Measurements from ENCODE around the gene MIF.
"Not testable (repeated sequence)": the region's sequence is repeated elsewhere in the genome, so short reads cannot be mapped to it uniquely, and the experiment has no call there.

MIF gene

DNA sequence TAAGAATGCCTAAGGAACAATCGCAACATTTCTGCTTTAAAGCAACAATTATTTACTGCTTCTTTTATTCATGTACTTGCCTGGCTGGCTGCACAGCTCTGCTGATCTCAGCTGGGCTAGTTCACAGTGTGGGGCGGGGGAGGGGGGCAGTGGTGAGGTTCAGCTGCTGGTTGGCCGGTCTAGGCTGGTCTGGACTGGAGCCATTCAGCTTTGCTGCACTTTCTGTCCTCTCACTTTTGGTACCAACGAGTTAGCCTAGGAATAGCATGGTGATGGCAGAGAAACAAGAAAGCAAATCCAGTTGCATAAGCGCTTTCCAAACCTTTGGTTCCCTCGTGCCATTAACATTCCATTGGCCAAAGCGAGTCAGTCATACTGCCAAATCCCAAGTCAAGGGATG is 16.0 kb upstream of the MIF start:
- no peak for DNase-seq

DNA sequence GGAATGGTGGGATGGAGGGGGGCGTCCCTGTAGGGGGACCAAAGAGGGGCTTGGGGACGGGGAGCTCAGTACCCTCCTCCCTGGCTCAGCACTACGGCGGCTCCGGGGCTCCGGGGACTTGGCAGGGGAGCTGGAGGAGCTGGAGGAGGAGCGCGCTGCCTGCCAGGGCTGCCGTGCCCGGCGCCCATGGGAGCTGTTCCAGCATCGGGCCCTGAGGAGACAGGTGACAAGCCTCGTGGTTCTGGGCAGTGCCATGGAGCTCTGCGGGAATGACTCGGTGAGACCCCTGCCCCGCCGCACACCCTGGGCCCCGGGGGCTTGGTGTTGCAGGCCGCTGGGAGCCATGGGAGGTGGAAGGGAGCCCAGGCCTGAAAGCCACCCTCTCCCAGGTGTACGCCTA is 11.8 kb upstream of the MIF start:
- no peak for DNase-seq

DNA sequence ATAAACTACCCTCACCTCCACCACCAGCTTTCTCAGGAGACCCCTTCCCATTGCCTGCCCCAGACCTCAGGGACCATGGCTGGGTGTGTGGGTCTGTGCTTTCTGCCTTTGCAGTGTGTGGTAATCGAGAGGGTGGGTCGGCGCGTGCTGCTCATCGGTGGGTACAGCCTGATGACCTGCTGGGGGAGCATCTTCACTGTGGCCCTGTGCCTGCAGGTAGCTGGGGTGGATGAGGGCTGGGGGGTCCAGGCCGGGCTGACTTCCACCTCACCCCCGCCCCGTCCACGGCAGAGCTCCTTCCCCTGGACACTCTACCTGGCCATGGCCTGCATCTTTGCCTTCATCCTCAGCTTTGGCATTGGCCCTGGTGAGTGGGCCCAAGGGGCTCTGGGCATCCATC is 10.5 kb upstream of the MIF start:
- no peak for DNase-seq

- no peak for DNase-seq
Measured at GRCh38 chr22:23884140-23884539, 10.0 kb upstream of the MIF start.

DNA sequence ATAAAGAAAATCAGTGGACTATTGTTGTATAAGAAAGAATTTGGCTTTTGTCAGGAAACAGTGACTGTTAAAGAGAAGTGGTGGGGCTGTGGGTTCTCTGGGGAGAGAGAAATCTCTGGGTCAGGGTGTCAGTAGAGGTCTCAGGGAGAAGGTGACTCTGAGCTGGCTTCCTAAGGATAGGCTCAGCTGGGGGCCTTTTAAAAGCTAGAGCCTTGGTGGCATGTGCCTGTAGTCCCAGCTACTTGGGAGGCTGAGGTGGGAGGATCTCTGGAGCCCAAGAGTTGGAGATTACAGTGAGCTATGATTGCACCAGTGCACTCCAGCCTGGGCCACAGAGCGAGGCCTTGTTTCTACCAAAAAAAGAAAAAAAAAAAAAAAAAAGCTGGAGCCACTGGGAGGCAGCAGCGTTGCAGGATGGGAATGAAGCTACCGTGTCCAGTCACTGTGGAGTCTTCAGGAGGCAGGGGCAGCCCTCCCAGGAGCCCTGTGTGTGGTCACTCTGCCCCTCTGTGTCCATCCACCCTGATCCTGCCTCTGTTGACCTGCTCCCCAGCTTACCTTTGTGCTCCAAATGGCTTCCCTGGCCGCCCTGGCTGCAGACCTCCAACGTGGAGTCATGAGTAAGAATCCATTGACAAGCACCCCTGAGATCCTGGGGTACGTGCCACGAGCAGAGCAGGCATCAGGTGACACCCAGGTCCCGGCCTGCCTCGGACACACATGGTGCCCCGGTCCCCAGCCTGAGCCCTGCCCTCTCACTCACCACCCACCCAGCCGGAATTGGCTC is 5.4 kb upstream of the MIF start:
- DNase-seq: no peak

GRCh38 chr22:23889620-23890019 is 4.6 kb upstream of the MIF start:
- no peak for DNase-seq

DNA sequence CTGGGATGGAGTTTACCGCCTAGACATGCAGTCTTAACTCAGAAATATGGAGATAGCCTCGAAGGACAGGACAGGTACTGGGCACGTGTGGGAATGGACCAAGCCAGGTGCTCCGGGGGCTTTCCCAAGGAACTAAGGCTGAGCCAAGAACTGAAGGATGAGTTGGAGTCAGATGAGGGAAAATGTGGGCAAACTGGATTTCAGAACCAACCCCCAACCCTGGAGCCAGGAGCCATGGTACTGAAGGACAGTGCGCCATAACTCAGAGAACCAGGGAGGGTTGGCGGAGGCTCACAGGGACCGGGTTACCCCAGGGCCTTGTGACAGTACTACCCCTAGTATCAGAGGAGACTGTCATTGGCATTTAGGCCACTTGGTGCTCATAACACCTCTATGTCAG is 2.5 kb upstream of the MIF start:
- DNase-seq: no peak

DNA sequence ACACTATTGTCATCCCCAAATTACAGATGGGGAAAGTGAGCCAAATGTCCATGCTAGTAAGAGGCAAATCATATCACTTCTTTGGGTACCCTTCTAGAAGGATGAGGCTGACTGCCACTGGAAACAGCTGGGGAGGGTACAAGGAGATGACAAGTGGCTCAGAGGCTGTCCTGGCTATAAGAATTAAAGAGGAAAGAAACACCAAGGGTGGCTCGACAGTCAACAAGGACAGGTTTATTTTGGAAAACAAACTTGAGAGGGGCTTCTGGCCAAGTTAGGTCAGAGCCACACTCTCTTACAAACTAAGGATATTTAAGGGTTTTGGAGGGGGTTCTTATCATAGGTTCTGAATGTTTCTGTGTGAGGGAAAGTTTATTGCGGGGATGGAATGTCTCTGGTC is 2.1 kb upstream of the MIF start:
- no peak for DNase-seq

- DNase-seq: no peak
Measured at GRCh38 chr22:23892706-23893105, 1.5 kb upstream of the MIF start.

- no peak for DNase-seq
Measured at GRCh38 chr22:23893121-23893944, 850 bp upstream of the MIF start.

- DNase-seq: peak; percentile 73
Measured at GRCh38 chr22:23894710-23895598, 771 bp downstream of the MIF start.

DNA sequence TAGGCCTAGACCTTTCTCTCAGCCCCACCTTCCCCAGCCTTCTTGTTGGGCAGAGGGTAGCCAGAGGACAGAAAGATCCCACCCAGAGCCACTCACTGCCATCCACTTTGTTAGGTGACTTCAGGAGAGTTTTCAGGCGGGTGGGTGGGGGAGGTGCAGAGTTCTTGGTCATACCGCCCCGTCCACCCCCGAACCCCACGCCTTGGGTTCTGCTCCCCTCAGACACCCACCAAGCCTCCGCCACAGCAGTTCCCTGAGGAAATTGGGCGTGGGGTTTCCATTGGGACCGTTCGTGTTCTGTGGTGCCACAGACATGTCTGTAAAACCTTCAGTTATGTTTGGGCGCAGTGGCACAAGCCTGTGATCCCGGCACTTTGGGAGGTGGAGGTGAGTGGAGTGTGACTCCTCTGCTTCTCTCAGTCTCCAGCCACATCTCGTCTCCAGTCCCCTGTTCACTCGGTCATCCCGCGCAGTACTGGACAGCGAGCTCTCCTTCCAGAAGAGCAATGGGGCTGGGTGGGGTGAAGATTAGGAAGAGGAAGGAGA is 1.5 kb downstream of the MIF start:
- no peak for DNase-seq

DNA sequence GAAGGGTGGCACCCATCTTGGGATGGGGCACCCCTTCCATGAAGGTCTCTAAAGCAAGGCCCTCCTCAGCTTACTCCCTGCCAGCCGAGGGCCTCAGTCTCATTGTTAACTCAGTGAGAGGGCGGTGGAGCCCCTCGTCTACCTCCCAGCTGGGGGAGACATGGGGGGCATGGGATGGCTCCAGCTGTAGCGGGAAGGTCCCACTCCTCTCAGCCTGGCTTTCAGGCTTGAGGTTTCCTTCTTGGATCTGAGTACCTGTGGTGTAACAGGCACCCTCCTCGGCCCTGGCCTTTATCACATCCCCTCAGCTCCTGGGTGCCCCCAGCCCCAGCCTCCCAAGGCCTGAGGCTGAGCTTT is 2.0 kb downstream of the MIF start:
- no peak for DNase-seq

DNA sequence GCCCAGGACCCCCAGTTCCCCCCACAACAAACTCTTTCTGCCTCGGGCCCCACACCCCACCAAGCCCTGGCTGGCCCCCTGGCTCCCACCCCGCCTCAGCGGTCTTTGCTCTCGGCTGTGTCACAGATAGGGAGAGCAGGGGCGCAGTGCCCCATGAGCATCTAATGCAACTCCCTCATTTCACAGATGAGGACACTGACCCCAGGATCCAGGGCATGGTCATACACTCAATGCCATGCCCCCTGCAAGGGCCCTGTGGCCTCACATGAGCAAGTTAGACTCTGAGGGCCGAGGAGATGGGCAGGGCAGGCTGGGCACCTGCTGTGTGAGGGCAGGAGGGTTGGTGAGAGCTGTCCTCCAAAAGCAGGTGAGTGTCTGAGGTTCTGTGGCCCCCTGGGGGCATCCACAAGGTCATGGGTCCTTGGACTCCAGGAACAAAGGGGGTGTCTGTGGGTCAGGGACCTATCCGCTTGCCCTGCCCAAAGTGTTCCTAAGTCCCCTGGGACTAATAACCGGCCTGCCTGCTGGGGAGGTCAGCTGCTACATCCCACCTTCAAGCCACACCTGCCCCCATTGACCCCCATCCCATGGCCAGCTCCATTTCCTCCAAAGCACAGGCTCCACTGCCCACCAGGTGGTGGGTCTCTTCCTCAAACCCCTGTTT is 2.5 kb downstream of the MIF start:
- DNase-seq: no peak

- DNase-seq: no peak
Measured at GRCh38 chr22:23897320-23897719, 3.1 kb downstream of the MIF start.

DNA sequence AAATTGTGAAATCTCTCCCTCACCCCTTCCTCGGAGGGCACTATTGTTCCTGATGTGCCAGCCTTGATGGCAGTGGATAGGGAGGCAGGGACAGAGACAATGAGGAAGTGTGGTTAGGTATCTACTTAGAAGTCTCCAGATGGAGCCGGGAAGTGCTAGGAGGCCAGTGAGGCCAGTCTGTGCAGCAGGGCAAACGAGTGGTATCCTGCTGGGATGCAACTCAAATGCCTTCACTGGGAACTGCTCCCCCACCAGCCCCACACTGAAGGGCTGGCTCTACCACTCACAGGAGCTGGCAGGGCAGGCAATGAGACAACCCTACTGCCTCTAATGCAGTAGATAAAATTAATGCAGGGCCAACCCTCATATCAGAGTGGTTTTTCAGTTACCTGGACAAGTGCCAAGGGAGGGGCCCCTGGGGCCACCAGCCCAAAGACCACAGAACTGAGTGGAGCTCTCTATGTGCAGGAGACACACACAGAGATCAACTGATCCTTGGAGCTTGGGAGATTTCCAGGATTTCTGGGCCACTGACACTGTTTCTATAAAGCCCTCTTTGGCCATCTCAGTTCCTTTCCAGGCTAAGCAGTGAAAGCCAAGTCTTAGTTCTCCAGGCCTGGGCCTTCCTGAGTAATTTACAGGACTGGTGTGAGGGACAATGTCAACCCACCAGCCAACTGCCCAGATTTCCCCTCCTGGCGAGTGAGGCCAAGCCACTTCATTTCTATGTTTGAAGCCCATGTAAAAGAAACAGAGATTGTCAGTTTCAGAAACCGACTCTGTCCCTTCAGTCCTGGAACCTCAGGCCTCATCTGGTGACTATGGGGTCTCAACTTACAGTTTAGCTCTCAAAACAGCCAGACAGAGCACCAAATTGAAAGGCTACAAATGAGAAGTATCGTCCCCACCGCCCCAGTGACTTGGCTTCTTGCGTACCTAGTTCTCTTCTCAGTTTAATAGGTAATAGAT is 4.1 kb downstream of the MIF start:
- DNase-seq: no peak

DNA sequence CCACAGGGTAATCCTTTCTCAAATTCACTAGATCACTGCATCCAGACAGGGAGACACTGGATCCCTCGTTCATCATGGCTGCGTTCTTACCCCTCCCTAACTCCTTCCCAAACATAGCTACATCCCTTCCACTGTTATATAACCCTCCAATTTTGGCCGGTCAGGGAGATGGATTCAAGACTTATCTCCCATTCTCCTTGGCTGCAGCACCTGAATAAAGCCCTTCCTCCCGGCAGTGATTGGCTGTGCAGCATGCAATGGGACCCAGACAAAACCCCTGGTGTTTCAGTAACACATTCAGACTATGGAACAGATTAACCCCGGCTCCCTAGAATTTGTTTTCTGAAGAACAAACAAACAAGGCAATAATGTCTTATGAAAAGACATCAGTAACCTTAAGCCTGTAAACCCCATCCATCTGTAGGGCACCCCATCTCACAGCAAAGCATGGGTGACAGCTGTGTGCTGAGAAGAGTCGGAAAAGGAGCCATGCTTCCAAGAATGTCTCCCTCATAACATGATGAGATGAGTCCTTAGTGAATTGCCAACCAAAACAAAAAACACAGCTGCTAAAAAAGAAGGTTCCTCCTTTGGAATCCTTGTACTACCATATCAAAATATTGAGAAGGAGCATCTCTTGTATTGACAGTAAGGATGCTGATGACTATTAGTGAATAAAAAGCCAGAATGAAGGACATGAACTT is 5.0 kb downstream of the MIF start:
- no peak for DNase-seq

DNA sequence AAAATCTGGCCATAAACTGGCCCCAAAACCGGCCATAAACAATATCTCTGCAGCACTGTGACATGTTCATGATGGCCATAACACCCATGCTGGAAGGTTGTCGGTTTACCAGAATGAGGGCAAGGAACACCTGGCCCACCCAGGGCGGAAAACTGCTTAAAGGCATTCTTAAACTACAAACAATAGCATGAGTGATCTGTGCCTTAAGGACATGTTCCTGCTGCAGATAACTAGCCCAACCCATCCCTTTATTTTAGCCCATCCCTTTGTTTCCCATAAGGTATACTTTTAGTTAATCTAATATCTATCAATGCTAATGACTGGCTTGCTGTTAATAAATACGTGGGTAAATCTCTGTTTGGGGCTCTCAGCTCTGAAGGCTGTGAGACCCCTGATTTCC is 6.0 kb downstream of the MIF start:
- DNase-seq: not testable (repeated sequence)

- DNase-seq: no peak
Measured at GRCh38 chr22:23901600-23901999, 7.4 kb downstream of the MIF start.

DNA sequence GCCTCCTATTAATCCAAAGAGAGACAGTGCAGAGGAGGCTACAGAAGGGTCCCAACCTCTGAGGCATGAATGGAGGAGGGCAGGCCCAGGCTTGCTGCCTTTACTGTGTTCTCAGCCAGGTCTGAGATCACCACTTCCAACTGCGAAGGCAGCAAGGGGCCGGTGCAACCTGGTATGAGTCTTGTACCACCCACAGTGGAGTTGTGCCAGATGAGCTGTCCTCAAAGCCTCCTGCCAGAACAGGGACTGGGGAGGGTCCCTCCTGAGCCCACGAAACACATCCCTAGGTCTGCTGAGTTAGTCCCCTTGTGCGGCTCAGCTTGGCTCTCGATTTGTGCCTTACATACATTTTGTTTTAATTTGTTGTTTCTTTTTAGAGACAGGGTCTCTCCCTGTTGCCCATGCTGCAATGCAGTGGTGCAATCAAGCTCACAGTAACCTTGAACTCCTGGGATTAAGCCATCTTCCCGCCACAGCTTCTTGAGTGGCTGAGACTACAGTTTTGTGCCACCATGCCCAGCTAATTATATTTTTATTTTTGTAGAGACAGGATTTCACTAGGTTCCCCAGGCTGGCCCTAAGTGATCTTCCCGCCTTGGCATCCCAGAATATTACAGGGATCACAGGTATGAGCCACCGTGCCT is 9.3 kb downstream of the MIF start:
- no peak for DNase-seq
